HepG2 (cell line): Measurements from ENCODE around the gene ABCB11. TPM values are rescaled to one million over a fixed set of nuclear protein-coding genes. Genes with fewer than 3 reads are reported as not detected.
A peak's percentile ranks its signal among the peaks of the same experiment; 100 is the strongest.

Experiments
- CENPT ChIP-seq: sonication (generic); formaldehyde crosslinking; IDR thresholded peaks from 2 replicates; pipeline ENCODE4 v1.8.0; 2022; ENCODE audit warnings: low read depth, mild to moderate bottlenecking, moderate library complexity, missing genetic modification reagents
- FOXK1 ChIP-seq: sonication (generic); formaldehyde crosslinking; IDR thresholded peaks from 2 replicates; pipeline ENCODE4 v1.4.0; 2020; ENCODE audit warnings: low read depth, missing genetic modification reagents, borderline replicate concordance
- HMGXB3 ChIP-seq: sonication (generic); formaldehyde crosslinking; IDR thresholded peaks from 2 replicates; pipeline ENCODE4 v1.4.0; 2020; ENCODE audit warnings: missing genetic modification reagents, borderline replicate concordance
- NFE2L1 ChIP-seq: sonication (generic); formaldehyde crosslinking; IDR thresholded peaks from 2 replicates; pipeline ENCODE4 v1.4.0; 2020; ENCODE audit warnings: missing genetic modification reagents, mild to moderate bottlenecking, borderline replicate concordance
- NRL ChIP-seq: sonication (generic); formaldehyde crosslinking; IDR thresholded peaks from 2 replicates; pipeline ENCODE4 v1.5.0; 2020; ENCODE audit warnings: missing genetic modification reagents, mild to moderate bottlenecking, moderate library complexity, borderline replicate concordance
- PAWR ChIP-seq: sonication (generic); formaldehyde crosslinking; IDR thresholded peaks from 2 replicates; pipeline ENCODE4 v1.4.0; 2020; ENCODE audit warnings: missing genetic modification reagents, mild to moderate bottlenecking, borderline replicate concordance
- SIX1 ChIP-seq: sonication (generic); formaldehyde crosslinking; IDR thresholded peaks from 2 replicates; pipeline ENCODE4 v1.4.0; 2020; ENCODE audit warnings: missing genetic modification reagents, borderline replicate concordance
- TP53 ChIP-seq: sonication (generic); formaldehyde crosslinking; conservative IDR thresholded peaks from 2 replicates; pipeline ENCODE4 v1.4.0; 2020; ENCODE audit warnings: missing genetic modification reagents
- ZFP37 ChIP-seq: sonication (generic); formaldehyde crosslinking; IDR thresholded peaks from 2 replicates; pipeline ENCODE4 v1.4.0; 2020; ENCODE audit warnings: missing genetic modification reagents, borderline replicate concordance
- ZFX ChIP-seq: sonication (generic); formaldehyde crosslinking; IDR thresholded peaks from 2 replicates; pipeline ENCODE4 v1.4.0; 2020; ENCODE audit warnings: mild to moderate bottlenecking, low read depth, missing genetic modification reagents, moderate library complexity
- ZMYM3 ChIP-seq: sonication (generic); formaldehyde crosslinking; IDR thresholded peaks from 2 replicates; pipeline ENCODE4 v1.5.1; 2020; ENCODE audit warnings: mild to moderate bottlenecking, missing genetic modification reagents
- ZNF207 ChIP-seq: fragments of 450-650 bp; IDR thresholded peaks from 2 replicates; pipeline ENCODE4 v1.6.1; 2016; ENCODE audit warnings: antibody characterized with exemption, borderline replicate concordance
- ZNF30 ChIP-seq: sonication (generic); formaldehyde crosslinking; IDR thresholded peaks from 2 replicates; pipeline ENCODE4 v1.5.0; 2020; ENCODE audit warnings: mild to moderate bottlenecking, missing genetic modification reagents
- ZNF335 ChIP-seq: sonication (generic); formaldehyde crosslinking; IDR thresholded peaks from 2 replicates; pipeline ENCODE4 v1.4.0; 2020; ENCODE audit warnings: missing genetic modification reagents
- ZNF431 ChIP-seq: sonication (generic); formaldehyde crosslinking; IDR thresholded peaks from 2 replicates; pipeline ENCODE4 v1.9.0; 2022; ENCODE audit warnings: missing genetic modification reagents, low read depth, mild to moderate bottlenecking, borderline replicate concordance
- ZNF446 ChIP-seq: sonication (generic); formaldehyde crosslinking; IDR thresholded peaks from 2 replicates; pipeline ENCODE4 v1.5.0; 2020; ENCODE audit warnings: mild to moderate bottlenecking, missing genetic modification reagents
- ZNF503 ChIP-seq: sonication (generic); formaldehyde crosslinking; IDR thresholded peaks from 2 replicates; pipeline ENCODE4 v1.4.0; 2020; ENCODE audit warnings: missing genetic modification reagents
- ZNF570 ChIP-seq: sonication (generic); formaldehyde crosslinking; IDR thresholded peaks from 2 replicates; pipeline ENCODE4 v1.4.0; 2020; ENCODE audit warnings: mild to moderate bottlenecking, missing genetic modification reagents, borderline replicate concordance
- ZXDC ChIP-seq: sonication (generic); formaldehyde crosslinking; IDR thresholded peaks from 2 replicates; pipeline ENCODE4 v1.5.0; 2020; ENCODE audit warnings: mild to moderate bottlenecking, missing genetic modification reagents
- polyA plus RNA-seq, 8 experiments: library from polyadenylated mRNA; depleted of rRNA in 3 of 8; stranded (reverse) in 7 of 8; unstranded in 1 of 8; fragments of >200 nt; fragmentation: Illumina TruSeq in 4 of 8; extraction: Trizol in 4 of 8; gene quantifications; 2 replicates each; pipeline versions ENCODE4 v1.2.1 to v1.2.3, GENCODE V29; 2011 to 2016; ENCODE audit warnings: low read depth in 4 of 8, missing spikeins in 1 of 8, mixed read lengths in 1 of 8; ENCODE audit not compliant: insufficient read depth in 1 of 8
- total RNA-seq, 5 experiments: library from RNA; depleted of rRNA; stranded (reverse); fragments of >200 nt; fragmentation: Illumina TruSeq; extraction: Trizol; gene quantifications; 2 replicates each; pipeline ENCODE4 v1.2.3, GENCODE V29; 2016; ENCODE audit warnings: low read depth in 1 of 5

Gene ABCB11
- total and polyA plus RNA-seq, 2 of the 13 experiments (the other 11 are each of a cell fraction or from before 2014, with no cell fraction given): not detected

GRCh38 chr2:168890006-168890782, 140.9 kb downstream of the ABCB11 start, which contains the start of gene SPC25 (continued):
- TF ChIP-seq SIX1 (CRISPR knock-in tag): no peak
- no peak for TF ChIP-seq TP53 (CRISPR knock-in tag)
- TF ChIP-seq NFE2L1: peak; percentile 50; the same call in 1 of the 2 replicates
- TF ChIP-seq ZNF570 (CRISPR knock-in tag): no peak
- TF ChIP-seq PAWR (CRISPR knock-in tag): no peak
- TF ChIP-seq NRL (CRISPR knock-in tag): peak; percentile 78; the same call in 1 of the 2 replicates
- peak; percentile 96 for TF ChIP-seq HMGXB3 (CRISPR knock-in tag)
- TF ChIP-seq ZNF207: no peak
- no peak for TF ChIP-seq CENPT (CRISPR knock-in tag)
- TF ChIP-seq ZXDC: peak; percentile 75; the same call in 1 of the 2 replicates
- no peak for TF ChIP-seq ZMYM3 (CRISPR knock-in tag)
- no peak for TF ChIP-seq ZNF30
- no peak for TF ChIP-seq ZFP37 (CRISPR knock-in tag)
- TF ChIP-seq FOXK1 (CRISPR knock-in tag): peak; percentile 63; the same call in 1 of the 2 replicates
- TF ChIP-seq ZNF335 (CRISPR knock-in tag): no peak
- TF ChIP-seq ZFX: peak; percentile 91
- TF ChIP-seq ZNF503 (CRISPR knock-in tag): peak; percentile 60; the same call in 1 of the 2 replicates
- TF ChIP-seq ZNF446 (CRISPR knock-in tag): no peak
- no peak for TF ChIP-seq ZNF431 (CRISPR knock-in tag)
